DOHH2 (cell line): Measurements from ENCODE around the gene GALNT9.
"Not testable (repeated sequence)": the region's sequence is repeated elsewhere in the genome, so short reads cannot be mapped to it uniquely, and the experiment has no call there.

ENCODE experiments used
- H3F3A ChIP-seq: fragments of 200-600 bp; sonication (generic), shearing (Covaris generic); 2 replicates; pipeline ENCODE4 v1.6.0; 2016; ENCODE audit warnings: antibody characterized with exemption, mild to moderate bottlenecking; ENCODE audit not compliant: control insufficient read depth, insufficient read depth
- H3K27ac ChIP-seq: fragments of 200-600 bp; sonication (generic); 2 replicates; pipeline ENCODE4 v1.5.1; 2014; ENCODE audit warnings: low read depth, mild to moderate bottlenecking, low read length, moderate library complexity
- H3K27me3 ChIP-seq: fragments of 200-600 bp; sonication (generic); 2 replicates; pipeline ENCODE4 v1.6.1; 2014; ENCODE audit warnings: mild to moderate bottlenecking, low read length, mixed read lengths; ENCODE audit not compliant: control insufficient read depth
- H3K36me3 ChIP-seq: fragments of 200-600 bp; sonication (generic); 2 replicates; pipeline ENCODE4 v1.6.1; 2014; ENCODE audit warnings: mild to moderate bottlenecking, low read length, moderate library complexity, mixed read lengths; ENCODE audit not compliant: control insufficient read depth
- H3K4me1 ChIP-seq: fragments of 200-600 bp; sonication (generic); 2 replicates; pipeline ENCODE4 v1.6.1; 2014; ENCODE audit warnings: mild to moderate bottlenecking, low read length, mixed read lengths; ENCODE audit not compliant: control insufficient read depth
- H3K4me2 ChIP-seq: fragments of 200-600 bp; sonication (generic); 2 replicates; pipeline ENCODE4 v1.6.0; 2014; ENCODE audit warnings: mild to moderate bottlenecking, low read length, moderate library complexity
- H3K4me3 ChIP-seq: fragments of 200-600 bp; sonication (generic); 2 replicates; pipeline ENCODE4 v1.5.1; 2014; ENCODE audit warnings: mild to moderate bottlenecking, low read length, mixed read lengths
- H3K79me2 ChIP-seq: fragments of 200-600 bp; sonication (generic); 2 replicates; pipeline ENCODE4 v1.6.1; 2014; ENCODE audit warnings: mild to moderate bottlenecking, low read length, mixed read lengths; ENCODE audit not compliant: control insufficient read depth
- H3K9me2 ChIP-seq: fragments of 200-600 bp; sonication (generic); replicated peaks from 2 replicates; pipeline ENCODE4 v1.6.1; 2014; ENCODE audit warnings: mild to moderate bottlenecking, low read length, mixed read lengths; ENCODE audit not compliant: control insufficient read depth
- H3K9me3 ChIP-seq: fragments of 200-600 bp; sonication (generic); 2 replicates; pipeline ENCODE4 v1.6.1; 2014; ENCODE audit warnings: antibody characterized with exemption, low read length, mixed read lengths; ENCODE audit not compliant: control insufficient read depth, insufficient read depth
- H4K20me1 ChIP-seq: fragments of 200-600 bp; sonication (generic); 2 replicates; pipeline ENCODE4 v1.6.0; 2014; ENCODE audit warnings: low read depth, mild to moderate bottlenecking, antibody characterized with exemption, low read length, moderate library complexity; ENCODE audit not compliant: control insufficient read depth, insufficient read depth
- CTCF ChIP-seq: fragments of 200-600 bp; sonication (generic); IDR thresholded peaks from one replicate; pipeline ENCODE4 v1.5.1; 2014; ENCODE audit warnings: antibody characterized with exemption, mild to moderate bottlenecking, low read depth, low read length; ENCODE audit not compliant: poor library complexity, severe bottlenecking
- EZH2phosphoT487 ChIP-seq: fragments of 200-600 bp; sonication (generic); IDR thresholded peaks from 2 replicates; pipeline ENCODE4 v1.6.1; 2017; ENCODE audit warnings: borderline replicate concordance, mild to moderate bottlenecking, antibody characterized with exemption, low read length, moderate library complexity, mixed read lengths

The GALNT9 gene

GRCh38 chr12:132268674-132269073 is 60.7 kb downstream of the GALNT9 start:
- H3K27ac ChIP-seq = no peak overlapping the region
- H3K36me3 ChIP-seq = no peaks in the 10 kb centered on the region
- no peaks in the 10 kb centered on the region for H3F3A ChIP-seq
- TF ChIP-seq EZH2phosphoT487 (no peak), CTCF (no peak)
- no peak overlapping the region for H3K4me2 ChIP-seq
- H3K79me2 ChIP-seq = no peaks in the 10 kb centered on the region
- no peaks in the 10 kb centered on the region for H3K4me1 ChIP-seq
- H3K27me3 ChIP-seq = no peaks in the 10 kb centered on the region
- peaks cover 3% of the 10 kb centered on the region; the same call in 1 of the 2 replicates for H3K9me3 ChIP-seq
- H3K4me3 ChIP-seq = no peak overlapping the region
- no peaks in the 10 kb centered on the region for H3K9me2 ChIP-seq
- H4K20me1 ChIP-seq = no peaks in the 10 kb centered on the region

GRCh38 chr12:132267873-132268272 is 61.5 kb downstream of the GALNT9 start:
- no peaks in the 10 kb centered on the region for H4K20me1 ChIP-seq
- H3K4me1 ChIP-seq = no peaks in the 10 kb centered on the region
- no peak overlapping the region for H3K4me2 ChIP-seq
- no peaks in the 10 kb centered on the region for H3K27me3 ChIP-seq
- no peaks in the 10 kb centered on the region for H3K9me2 ChIP-seq
- no peaks in the 10 kb centered on the region for H3F3A ChIP-seq
- H3K9me3 ChIP-seq = peaks cover 3% of the 10 kb centered on the region; the same call in 1 of the 2 replicates
- H3K79me2 ChIP-seq = no peaks in the 10 kb centered on the region
- no peaks in the 10 kb centered on the region for H3K36me3 ChIP-seq
- no peak overlapping the region for H3K4me3 ChIP-seq
- H3K27ac ChIP-seq = no peak overlapping the region
- TF ChIP-seq CTCF (no peak), EZH2phosphoT487 (no peak)

GRCh38 chr12:132266802-132267201 is 62.6 kb downstream of the GALNT9 start:
- H3K27me3 ChIP-seq = no peaks in the 10 kb centered on the region
- H3K4me3 ChIP-seq = no peak overlapping the region
- TF ChIP-seq CTCF (no peak), EZH2phosphoT487 (no peak)
- no peaks in the 10 kb centered on the region for H3F3A ChIP-seq
- no peaks in the 10 kb centered on the region for H4K20me1 ChIP-seq
- H3K4me2 ChIP-seq = no peak overlapping the region
- no peaks in the 10 kb centered on the region for H3K4me1 ChIP-seq
- H3K9me2 ChIP-seq = no peaks in the 10 kb centered on the region
- H3K27ac ChIP-seq = no peak overlapping the region
- H3K79me2 ChIP-seq = no peaks in the 10 kb centered on the region
- peaks cover 3% of the 10 kb centered on the region; the same call in 1 of the 2 replicates for H3K9me3 ChIP-seq
- H3K36me3 ChIP-seq = no peaks in the 10 kb centered on the region

- Histone ChIP-seq H3K9me3 (peaks cover 3% of the 10 kb centered on the region; the same call in 1 of the 2 replicates), H3K27me3 (no peaks in the 10 kb centered on the region), H3K4me2 (no peak overlapping the region), H3K4me1 (no peaks in the 10 kb centered on the region), H3F3A (no peaks in the 10 kb centered on the region), H3K4me3 (no peak overlapping the region), H4K20me1 (no peaks in the 10 kb centered on the region), H3K79me2 (no peaks in the 10 kb centered on the region), H3K27ac (no peak overlapping the region), H3K36me3 (no peaks in the 10 kb centered on the region), H3K9me2 (no peaks in the 10 kb centered on the region)
- TF ChIP-seq CTCF = no peak
- no peak for TF ChIP-seq EZH2phosphoT487
Observed at GRCh38 chr12:132266370-132266769, 63.0 kb downstream of the GALNT9 start.

GRCh38 chr12:132265822-132266221 is 63.6 kb downstream of the GALNT9 start:
- H3K4me1 ChIP-seq, H3K4me2 ChIP-seq, H3K4me3 ChIP-seq, H3K27ac ChIP-seq, H3K9me3 ChIP-seq, H3K9me2 ChIP-seq, H3F3A ChIP-seq, H4K20me1 ChIP-seq, H3K36me3 ChIP-seq, H3K79me2 ChIP-seq, H3K27me3 ChIP-seq: not testable (repeated sequence)
